SH-SY5Y (cell line): Measurements from ENCODE around the gene MSN.

Source experiments
- GATA2 ChIP-seq: IDR thresholded peaks from 2 replicates; pipeline ENCODE4 v1.6.1; 2011; ENCODE audit warnings: mild to moderate bottlenecking, low read depth, low read length
- GATA3 ChIP-seq: IDR thresholded peaks from 2 replicates; pipeline ENCODE4 v1.6.1; 2011; ENCODE audit warnings: low read depth, mild to moderate bottlenecking, low read length, moderate library complexity

- TF ChIP-seq GATA2: no peak
- no peak for TF ChIP-seq GATA3
Measured at GRCh38 chrX:65741823-65742222, 74.4 kb downstream of the MSN start.
